ENCODE data around the gene PARD6A. TPM values are rescaled to one million over a fixed set of nuclear protein-coding genes. Genes with fewer than 3 reads are reported as not detected.

PARD6A gene
- total and polyA plus RNA-seq, 2 of the 4 experiments (the other 2 are of a cell fraction), result 0.36 to 0.55 TPM

DNA sequence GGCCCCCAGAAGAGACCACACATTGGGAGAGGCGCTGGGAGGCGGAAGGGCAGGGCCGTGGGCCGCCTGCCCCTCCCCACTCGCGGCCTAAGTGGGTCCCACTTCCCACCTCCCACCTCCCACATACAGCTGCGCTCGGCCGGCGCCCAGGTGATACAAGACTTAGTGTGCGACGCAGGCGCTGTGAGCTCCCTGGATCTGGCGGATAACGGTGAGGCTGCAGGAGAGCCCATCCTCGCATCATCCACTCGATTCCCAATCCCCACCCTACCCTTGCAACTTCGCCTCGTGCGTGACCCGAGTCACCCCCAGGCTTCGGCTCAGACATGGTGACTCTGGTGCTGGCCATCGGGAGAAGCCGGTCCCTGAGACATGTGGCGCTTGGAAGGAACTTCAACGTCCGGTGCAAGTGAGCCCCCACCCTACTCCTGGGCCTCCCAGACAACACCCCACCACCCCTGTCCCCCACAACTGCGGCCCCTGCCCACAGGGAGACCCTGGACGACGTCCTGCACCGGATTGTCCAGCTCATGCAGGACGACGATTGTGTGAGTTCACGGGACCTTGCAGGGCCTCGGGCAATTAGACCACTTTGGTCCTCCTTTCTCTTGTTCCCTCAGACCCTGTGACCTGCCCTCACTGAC, 11.9 kb upstream of the PARD6A start:
- DNase-seq (no peak), ATAC-seq (ENCODE audit: low read depth) (no peak)
- no peak overlapping the region for H3K9ac ChIP-seq (ENCODE audit: low read depth, low read length)
- no peak overlapping the region for H3K14ac ChIP-seq (replicated peaks; ENCODE audit: low read depth, low read length)
- no peak overlapping the region for H2BK15ac ChIP-seq (ENCODE audit: low read depth, low read length)
- peaks cover 79% of the 10 kb centered on the region for H3K27me3 ChIP-seq (ENCODE audit: control insufficient read depth, insufficient read depth, low read length)
- no peak overlapping the region for H2AK5ac ChIP-seq (ENCODE audit: low read depth, low read length)
- no TSS peak for BruUV-seq (replicated peaks)
- no peak overlapping the region for H3K4ac ChIP-seq (ENCODE audit: low read depth, low read length)
- no peaks in the 10 kb centered on the region for H3K9me1 ChIP-seq (ENCODE audit: insufficient read depth, low read length)
- ChIA-PET POLR2A (ENCODE audit: unreplicated experiment) (interaction anchor here (0.6 kb wide), 1 partner anchor 128 kb away, joined by 13 read pairs; no protein-coding TSS in a partner anchor), CTCF (interaction anchor here (0.7 to 1.1 kb wide), 2 partner anchors 19 to 128 kb away, joined by 3 to 4 read pairs; no protein-coding TSS in a partner anchor)
- no peak overlapping the region for H4K5ac ChIP-seq (ENCODE audit: low read depth, low read length)
- TF ChIP-seq SMC3 (IDR thresholded peaks at IDR 0.05; ENCODE audit: low read depth, low read length), result no peak
- TF ChIP-seq, protein P1, sequence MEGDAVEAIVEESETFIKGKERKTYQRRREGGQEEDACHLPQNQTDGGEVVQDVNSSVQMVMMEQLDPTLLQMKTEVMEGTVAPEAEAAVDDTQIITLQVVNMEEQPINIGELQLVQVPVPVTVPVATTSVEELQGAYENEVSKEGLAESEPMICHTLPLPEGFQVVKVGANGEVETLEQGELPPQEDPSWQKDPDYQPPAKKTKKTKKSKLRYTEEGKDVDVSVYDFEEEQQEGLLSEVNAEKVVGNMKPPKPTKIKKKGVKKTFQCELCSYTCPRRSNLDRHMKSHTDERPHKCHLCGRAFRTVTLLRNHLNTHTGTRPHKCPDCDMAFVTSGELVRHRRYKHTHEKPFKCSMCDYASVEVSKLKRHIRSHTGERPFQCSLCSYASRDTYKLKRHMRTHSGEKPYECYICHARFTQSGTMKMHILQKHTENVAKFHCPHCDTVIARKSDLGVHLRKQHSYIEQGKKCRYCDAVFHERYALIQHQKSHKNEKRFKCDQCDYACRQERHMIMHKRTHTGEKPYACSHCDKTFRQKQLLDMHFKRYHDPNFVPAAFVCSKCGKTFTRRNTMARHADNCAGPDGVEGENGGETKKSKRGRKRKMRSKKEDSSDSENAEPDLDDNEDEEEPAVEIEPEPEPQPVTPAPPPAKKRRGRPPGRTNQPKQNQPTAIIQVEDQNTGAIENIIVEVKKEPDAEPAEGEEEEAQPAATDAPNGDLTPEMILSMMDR (conservative IDR thresholded peaks at IDR 0.05; ENCODE audit: low read depth, low read length), result no peak
- no peak for TF ChIP-seq RAD21 (IDR thresholded peaks at IDR 0.05; ENCODE audit: low read length)
- TF ChIP-seq, protein P2, sequence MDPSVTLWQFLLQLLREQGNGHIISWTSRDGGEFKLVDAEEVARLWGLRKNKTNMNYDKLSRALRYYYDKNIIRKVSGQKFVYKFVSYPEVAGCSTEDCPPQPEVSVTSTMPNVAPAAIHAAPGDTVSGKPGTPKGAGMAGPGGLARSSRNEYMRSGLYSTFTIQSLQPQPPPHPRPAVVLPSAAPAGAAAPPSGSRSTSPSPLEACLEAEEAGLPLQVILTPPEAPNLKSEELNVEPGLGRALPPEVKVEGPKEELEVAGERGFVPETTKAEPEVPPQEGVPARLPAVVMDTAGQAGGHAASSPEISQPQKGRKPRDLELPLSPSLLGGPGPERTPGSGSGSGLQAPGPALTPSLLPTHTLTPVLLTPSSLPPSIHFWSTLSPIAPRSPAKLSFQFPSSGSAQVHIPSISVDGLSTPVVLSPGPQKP (IDR thresholded peaks at IDR 0.05; ENCODE audit: borderline replicate concordance, low read depth, low read length), result no peak
- TF ChIP-seq RCOR1 (IDR thresholded peaks at IDR 0.05; ENCODE audit: insufficient replicate concordance, low read length), result no peak
- TF ChIP-seq CHD1 (IDR thresholded peaks at IDR 0.05; ENCODE audit: low read depth, low read length), result no peak
- no peak for TF ChIP-seq MXI1 (IDR thresholded peaks at IDR 0.05; ENCODE audit: borderline replicate concordance, low read depth, low read length)
- TF ChIP-seq NFE2L2 (IDR thresholded peaks at IDR 0.05; ENCODE audit: low read depth, low read length), result no peak
- no peak overlapping the region; the same call in 1 of the 2 replicates for H3K23ac ChIP-seq (ENCODE audit: low read depth, low read length)
- H3K79me1 ChIP-seq (ENCODE audit: low read depth in 1 of 2, low read length in 2 of 2), result no peaks in the 10 kb centered on the region
- H4K8ac ChIP-seq (ENCODE audit: low read depth in 2 of 2, low read length in 2 of 2), result no peak overlapping the region
- peaks cover 9% of the 10 kb centered on the region for H4K20me1 ChIP-seq (ENCODE audit: insufficient read depth, low read length)
- dilution Hi-C loops (cut with HindIII; ENCODE audit: low sequenced_read_pairs, unreplicated experiment) (no loop called here), intact Hi-C loops (cut with micrococcal nuclease) (no loop called here), in situ Hi-C loops (cut with MboI; ENCODE audit: low sequenced_read_pairs) (no loop called here)
- H2AFZ ChIP-seq (replicated peaks; ENCODE audit: low read length, poor library complexity), result peak overlapping the region; percentile 32
- no peaks in the 10 kb centered on the region for H3K9me3 ChIP-seq (ENCODE audit: control insufficient read depth, insufficient read depth, low read length)
- H3K36me3 ChIP-seq (ENCODE audit: control insufficient read depth, insufficient read depth, low read length), result no peaks in the 10 kb centered on the region
- H2BK120ac ChIP-seq (ENCODE audit: low read depth, low read length), result no peak overlapping the region
- H2AK9ac ChIP-seq (replicated peaks; ENCODE audit: low read depth, low read length, poor library complexity), result peak overlapping the region; percentile 55
- H2BK5ac ChIP-seq (ENCODE audit: low read depth, low read length, poor library complexity, severe bottlenecking), result no peak overlapping the region
- H3K4me3 ChIP-seq (ENCODE audit: insufficient read depth, low read depth, low read length), result no peak overlapping the region
- whole genome bisulfite sequencing, 2 experiments (ENCODE audit: extremely low coverage in 2 of 2, insufficient read length in 1 of 2), result 38% methylated on average over 17 of the region's 35 CpGs; no CpG with 5 or more reads in 1 of the 2 experiments
- H3K56ac ChIP-seq (ENCODE audit: extremely low read depth, insufficient read depth, low read length), result no peak overlapping the region
- no peak overlapping the region for H3K4me2 ChIP-seq (ENCODE audit: low read depth, low read length)
- no peak overlapping the region for H2BK20ac ChIP-seq (ENCODE audit: low read depth, low read length)
- peaks cover 4% of the 10 kb centered on the region; the same call in 1 of the 2 replicates for H3K4me1 ChIP-seq (ENCODE audit: control insufficient read depth, insufficient read depth, low read length)
- H3K27ac ChIP-seq (ENCODE audit: insufficient read depth, low read length), result no peak overlapping the region
- no peak overlapping the region for H4K91ac ChIP-seq (ENCODE audit: insufficient read depth, low read depth, low read length)
- no peak overlapping the region for H3K18ac ChIP-seq (ENCODE audit: low read depth, low read length)

All from IMR-90 (cell line).